ENCODE measurements around the gene RHOF. TPM values are rescaled to one million over a fixed set of nuclear protein-coding genes. Genes with fewer than 3 reads are reported as not detected.
"Not testable (repeated sequence)": the region's sequence is repeated elsewhere in the genome, so short reads cannot be mapped to it uniquely, and the experiment has no call there.

The RHOF gene
- total and polyA plus RNA-seq, 2 donors (not counting 1 experiment from before 2014, with no cell fraction given) = 90.3 to 129 TPM

DNA sequence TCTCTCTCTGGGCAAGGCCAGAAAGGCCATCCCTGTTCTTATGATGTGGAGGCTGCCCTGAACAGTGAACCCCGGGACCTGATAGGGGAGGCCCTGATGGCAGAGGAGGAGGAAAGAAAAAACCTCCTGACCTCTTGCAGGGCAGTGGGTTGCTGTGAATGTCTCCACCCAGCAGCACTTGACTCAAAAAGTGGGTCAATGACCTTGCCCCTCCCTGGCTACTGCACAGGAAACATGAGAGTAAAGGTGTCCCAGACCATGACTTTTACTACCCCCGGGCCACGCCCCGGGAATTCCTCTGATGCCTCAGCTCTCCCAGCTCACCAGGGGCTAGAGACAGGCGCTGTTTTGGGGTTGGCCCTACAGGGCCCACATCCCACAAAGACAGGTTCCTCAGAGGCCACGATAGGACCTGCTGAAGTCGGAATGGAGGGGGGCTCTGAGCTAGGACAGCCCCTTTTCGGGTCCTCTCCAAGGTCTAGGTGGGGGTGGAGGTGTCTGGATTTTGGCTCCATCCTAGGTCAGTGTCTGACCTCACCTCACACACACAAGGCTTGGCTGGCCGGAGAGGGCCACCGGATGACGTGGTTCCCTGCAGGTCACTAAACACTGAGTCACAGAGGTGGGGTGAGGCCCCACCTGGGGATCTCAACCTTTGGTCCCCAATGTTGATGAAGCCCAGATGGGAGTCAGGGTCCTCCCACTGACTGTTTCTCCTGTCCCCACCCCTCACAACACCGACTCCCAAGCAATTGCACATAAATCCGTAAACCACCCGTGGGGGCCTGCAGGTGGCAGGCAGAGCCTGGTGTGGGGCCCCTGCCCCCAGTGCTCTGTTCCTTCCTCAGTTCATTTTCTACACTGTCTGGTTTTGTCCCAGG lies 1.6 kb downstream of the RHOF start:
- Histone ChIP-seq H3K27ac (ENCODE audit: low read length in 2 of 2) (peak overlapping the region; percentile 84 to 100), H3K79me2 (ENCODE audit: control insufficient read depth, insufficient read depth, low read length) (peaks cover 75% of the 10 kb centered on the region), H3K9ac (ENCODE audit: low read length) (peak overlapping the region; percentile 95), H3K4me1 (ENCODE audit: control insufficient read depth in 2 of 2, insufficient read depth in 2 of 2, low read length in 2 of 2) (peaks cover 65 to 78% of the 10 kb centered on the region in 2 donors), H2AFZ (ENCODE audit: insufficient read depth, low read depth, low read length, poor library complexity, severe bottlenecking) (no peak overlapping the region), H4K20me1 (ENCODE audit: control insufficient read depth, insufficient read depth, low read length, poor library complexity, severe bottlenecking) (peaks cover 27% of the 10 kb centered on the region), H3K4me2 (replicated peaks; ENCODE audit: low read depth, low read length, poor library complexity, severe bottlenecking) (peak overlapping the region; percentile 99), H3K27me3 (replicated peaks in 1 of 4; ENCODE audit: control extremely low read depth in 1 of 4, control insufficient read depth in 3 of 4, insufficient read depth in 4 of 4, low read length in 3 of 4) (no peaks in the 10 kb centered on the region), H3K4me3 (ENCODE audit: control extremely low read depth in 1 of 5, extremely low read depth in 1 of 5, insufficient read depth in 1 of 5, low read depth in 2 of 5, low read length in 4 of 5) (peak overlapping the region; percentile 54 to 97 (median 92)), H3K9me3 (ENCODE audit: control extremely low read depth in 1 of 3, control insufficient read depth in 2 of 3, insufficient read depth in 1 of 3, low read length in 2 of 3) (no peaks in the 10 kb centered on the region), H3K36me3 (replicated peaks in 1 of 2; ENCODE audit: control extremely low read depth in 1 of 2, control insufficient read depth in 1 of 2, extremely low read depth in 1 of 2, insufficient read depth in 2 of 2, low read length in 1 of 2) (peaks cover 0 to 16% of the 10 kb centered on the region in 2 experiments)
- no peak for ATAC-seq (ENCODE audit: low read depth)
- DNase-seq = peak; percentile 54
- H3K27me3 Mint-ChIP-seq = no peaks in the 10 kb centered on the region
- POLR2A ChIA-PET = interaction anchor here (0.6 to 8.5 kb wide), 5 partner anchors 10 to 80 kb away, joined by 3 to 267 read pairs (median 37); partner anchors contain the start of genes SETD1B and TMEM120B
- peak overlapping the region; percentile 88 for H3K4me3 Mint-ChIP-seq
- 25% methylated on average over 6 of the region's 14 CpGs for WGBS (ENCODE audit: insufficient coverage)
- intact Hi-C loops (cut with micrococcal nuclease) = loop anchor here (1.0 to 10.0 kb wide), 5 partner anchors 10 to 325 kb away; partner anchors contain the start of genes BCL7A and ORAI1
- TF ChIP-seq, protein P1, sequence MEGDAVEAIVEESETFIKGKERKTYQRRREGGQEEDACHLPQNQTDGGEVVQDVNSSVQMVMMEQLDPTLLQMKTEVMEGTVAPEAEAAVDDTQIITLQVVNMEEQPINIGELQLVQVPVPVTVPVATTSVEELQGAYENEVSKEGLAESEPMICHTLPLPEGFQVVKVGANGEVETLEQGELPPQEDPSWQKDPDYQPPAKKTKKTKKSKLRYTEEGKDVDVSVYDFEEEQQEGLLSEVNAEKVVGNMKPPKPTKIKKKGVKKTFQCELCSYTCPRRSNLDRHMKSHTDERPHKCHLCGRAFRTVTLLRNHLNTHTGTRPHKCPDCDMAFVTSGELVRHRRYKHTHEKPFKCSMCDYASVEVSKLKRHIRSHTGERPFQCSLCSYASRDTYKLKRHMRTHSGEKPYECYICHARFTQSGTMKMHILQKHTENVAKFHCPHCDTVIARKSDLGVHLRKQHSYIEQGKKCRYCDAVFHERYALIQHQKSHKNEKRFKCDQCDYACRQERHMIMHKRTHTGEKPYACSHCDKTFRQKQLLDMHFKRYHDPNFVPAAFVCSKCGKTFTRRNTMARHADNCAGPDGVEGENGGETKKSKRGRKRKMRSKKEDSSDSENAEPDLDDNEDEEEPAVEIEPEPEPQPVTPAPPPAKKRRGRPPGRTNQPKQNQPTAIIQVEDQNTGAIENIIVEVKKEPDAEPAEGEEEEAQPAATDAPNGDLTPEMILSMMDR (IDR thresholded peaks at IDR 0.05) = no peak
- TF ChIP-seq EZH2 (IDR thresholded peaks at IDR 0.05; ENCODE audit: borderline replicate concordance, insufficient read depth, low read depth, low read length, poor library complexity, severe bottlenecking) = no peak
- H3K27ac Mint-ChIP-seq = peak overlapping the region; percentile 98
- CTCF ChIA-PET = interaction anchor here (0.5 to 33.5 kb wide), 9 partner anchors 4 to 332 kb away, joined by 4 to 1947 read pairs (median 38); partner anchors contain the start of genes PSMD9, RHOF, SETD1B and TMEM120B
- peaks cover 70% of the 10 kb centered on the region for H3K4me1 Mint-ChIP-seq
- H3K9me3 Mint-ChIP-seq (ENCODE audit: insufficient read depth) = no peaks in the 10 kb centered on the region

DNA sequence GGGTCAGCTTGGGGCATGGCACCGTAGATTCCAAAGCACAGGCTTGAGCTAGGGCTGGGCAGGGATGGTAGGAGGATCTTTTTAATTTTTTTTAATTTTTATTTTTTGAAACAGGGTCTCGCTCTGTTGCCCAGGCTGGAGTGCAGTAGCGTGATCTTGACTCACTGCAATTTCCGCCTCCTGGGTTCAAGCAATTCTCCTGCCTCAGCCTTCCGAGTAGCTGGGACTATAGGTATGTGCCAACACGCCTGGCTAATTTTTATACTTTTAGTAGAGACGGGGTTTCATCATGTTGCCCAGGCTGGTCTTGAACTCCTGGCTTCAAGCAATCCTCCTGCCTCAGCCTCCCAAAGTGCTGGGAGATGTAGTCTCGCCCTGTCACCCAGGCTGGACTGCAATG lies 2.7 kb downstream of the RHOF start:
- not testable (repeated sequence) for H2AFZ ChIP-seq (ENCODE audit: insufficient read depth, low read depth, low read length, poor library complexity, severe bottlenecking); ATAC-seq (ENCODE audit: low read depth); H3K27me3 Mint-ChIP-seq; DNase-seq; H3K9me3 Mint-ChIP-seq (ENCODE audit: insufficient read depth); H3K27me3 ChIP-seq (replicated peaks in 1 of 4; ENCODE audit: control extremely low read depth in 1 of 4, control insufficient read depth in 3 of 4, insufficient read depth in 4 of 4, low read length in 3 of 4); H3K9me3 ChIP-seq (ENCODE audit: control extremely low read depth in 1 of 3, control insufficient read depth in 2 of 3, insufficient read depth in 1 of 3, low read length in 2 of 3)
- Mint-ChIP-seq H3K27ac (peak overlapping the region; percentile 98), H3K4me3 (peak overlapping the region; percentile 88), H3K4me1 (peaks cover 81% of the 10 kb centered on the region)
- H3K79me2 ChIP-seq (ENCODE audit: control insufficient read depth, insufficient read depth, low read length) = peaks cover 86% of the 10 kb centered on the region
- intact Hi-C loops (cut with micrococcal nuclease) = loop anchor here (5.0 to 10.0 kb wide), 4 partner anchors 163 to 323 kb away; partner anchors contain the start of genes BCL7A and ORAI1
- ChIA-PET CTCF (interaction anchor here (1.6 to 33.5 kb wide), 3 partner anchors 3 to 98 kb away, joined by 4 to 1947 read pairs (median 1947); partner anchors contain the start of genes PSMD9, RHOF and SETD1B), POLR2A (interaction anchor here (0.6 to 8.5 kb wide), 3 partner anchors 9 to 254 kb away, joined by 7 to 267 read pairs (median 60); partner anchors contain the start of gene SETD1B)
- peaks cover 74 to 89% of the 10 kb centered on the region in 2 donors for H3K4me1 ChIP-seq (ENCODE audit: control insufficient read depth in 2 of 2, insufficient read depth in 2 of 2, low read length in 2 of 2)
- peaks cover 0 to 15% of the 10 kb centered on the region in 2 experiments for H3K36me3 ChIP-seq (replicated peaks in 1 of 2; ENCODE audit: control extremely low read depth in 1 of 2, control insufficient read depth in 1 of 2, extremely low read depth in 1 of 2, insufficient read depth in 2 of 2, low read length in 1 of 2)
- H4K20me1 ChIP-seq (ENCODE audit: control insufficient read depth, insufficient read depth, low read length, poor library complexity, severe bottlenecking) = peaks cover 21% of the 10 kb centered on the region
- peak overlapping the region in 4 of 5 experiments; percentile 9 to 28 (median 18) for H3K4me3 ChIP-seq (ENCODE audit: control extremely low read depth in 1 of 5, extremely low read depth in 1 of 5, insufficient read depth in 1 of 5, low read depth in 2 of 5, low read length in 4 of 5)
- H3K4me2 ChIP-seq (replicated peaks; ENCODE audit: low read depth, low read length, poor library complexity, severe bottlenecking) = peak overlapping the region; percentile 99
- peak overlapping the region; percentile 73 for H3K9ac ChIP-seq (ENCODE audit: low read length)
- peak overlapping the region; percentile 90 to 100 for H3K27ac ChIP-seq (ENCODE audit: low read length in 2 of 2)
- WGBS (ENCODE audit: insufficient coverage) = 49% methylated on average over 6 of the region's 8 CpGs
